Neural crest cell (in vitro differentiated cells): Measurements from ENCODE around the gene SHFL. TPM values are rescaled to one million over a fixed set of nuclear protein-coding genes. Genes with fewer than 3 reads are reported as not detected.

Experiments
- DNase-seq: peaks from one replicate; pipeline ENCODE4 v3.0.0; 2021; ENCODE audit warnings: low read depth, mixed read lengths, low spot score
- H3K27ac Mint-ChIP-seq: one replicate; pipeline ENCODE4 v1.8.0; 2021; ENCODE audit warnings: mild to moderate bottlenecking, mixed read lengths; ENCODE audit not compliant: unreplicated experiment
- H3K27me3 Mint-ChIP-seq: 2 replicates; pipeline ENCODE4 v1.8.0; 2021; ENCODE audit warnings: low read depth, mild to moderate bottlenecking, mixed read lengths
- H3K36me3 Mint-ChIP-seq: 2 replicates; pipeline ENCODE4 v1.8.0; 2021; ENCODE audit warnings: low read depth, mild to moderate bottlenecking, mixed read lengths
- H3K4me1 Mint-ChIP-seq: 2 replicates; pipeline ENCODE4 v1.8.0; 2021; ENCODE audit warnings: mixed read lengths
- H3K4me3 Mint-ChIP-seq: one replicate; pipeline ENCODE4 v1.8.0; 2021; ENCODE audit warnings: mild to moderate bottlenecking, mixed read lengths
- H3K9me3 Mint-ChIP-seq: 2 replicates; pipeline ENCODE4 v1.8.0; 2021; ENCODE audit warnings: mixed read lengths
- total RNA-seq: library from RNA; stranded (reverse); gene quantifications from 2 replicates; pipeline ENCODE4 v1.2.1, GENCODE V29; 2021
- TF ChIP-seq, protein P1 (sequence below): fragments of 200-600 bp; sonication (generic); conservative IDR thresholded peaks from 2 replicates; pipeline ENCODE4 v1.5.0; 2021; ENCODE audit warnings: antibody characterized with exemption, mild to moderate bottlenecking

Gene SHFL
- total RNA-seq, 1 donor from 2014 or later, result 0.89 TPM

DNA sequence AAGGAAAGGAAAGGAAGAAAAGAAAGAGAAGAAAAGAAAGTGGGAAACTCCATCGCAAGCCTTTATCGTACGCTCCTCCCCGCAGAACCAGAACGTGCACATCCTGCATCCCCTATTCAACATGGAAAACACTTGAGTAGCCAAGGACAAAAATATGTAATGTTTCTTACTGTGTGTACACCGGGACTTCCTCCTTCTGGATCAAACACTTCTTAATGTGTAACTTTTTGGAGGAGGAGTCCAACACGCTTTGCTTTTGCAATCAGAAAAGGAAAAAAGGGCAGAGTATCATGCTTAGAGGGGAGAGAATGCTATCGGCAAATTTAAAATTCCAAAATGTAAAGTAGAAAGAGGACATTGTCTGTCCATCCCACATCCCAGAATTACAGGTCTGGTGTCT is 7.8 kb upstream of the SHFL start:
- Mint-ChIP-seq H3K36me3 (no peaks in the 10 kb centered on the region), H3K4me3 (no peak overlapping the region), H3K4me1 (no peaks in the 10 kb centered on the region), H3K27ac (no peak overlapping the region), H3K27me3 (peaks cover 64% of the 10 kb centered on the region), H3K9me3 (no peaks in the 10 kb centered on the region)
- DNase-seq, result no peak
- TF ChIP-seq, protein P1, sequence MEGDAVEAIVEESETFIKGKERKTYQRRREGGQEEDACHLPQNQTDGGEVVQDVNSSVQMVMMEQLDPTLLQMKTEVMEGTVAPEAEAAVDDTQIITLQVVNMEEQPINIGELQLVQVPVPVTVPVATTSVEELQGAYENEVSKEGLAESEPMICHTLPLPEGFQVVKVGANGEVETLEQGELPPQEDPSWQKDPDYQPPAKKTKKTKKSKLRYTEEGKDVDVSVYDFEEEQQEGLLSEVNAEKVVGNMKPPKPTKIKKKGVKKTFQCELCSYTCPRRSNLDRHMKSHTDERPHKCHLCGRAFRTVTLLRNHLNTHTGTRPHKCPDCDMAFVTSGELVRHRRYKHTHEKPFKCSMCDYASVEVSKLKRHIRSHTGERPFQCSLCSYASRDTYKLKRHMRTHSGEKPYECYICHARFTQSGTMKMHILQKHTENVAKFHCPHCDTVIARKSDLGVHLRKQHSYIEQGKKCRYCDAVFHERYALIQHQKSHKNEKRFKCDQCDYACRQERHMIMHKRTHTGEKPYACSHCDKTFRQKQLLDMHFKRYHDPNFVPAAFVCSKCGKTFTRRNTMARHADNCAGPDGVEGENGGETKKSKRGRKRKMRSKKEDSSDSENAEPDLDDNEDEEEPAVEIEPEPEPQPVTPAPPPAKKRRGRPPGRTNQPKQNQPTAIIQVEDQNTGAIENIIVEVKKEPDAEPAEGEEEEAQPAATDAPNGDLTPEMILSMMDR, result no peak

DNA sequence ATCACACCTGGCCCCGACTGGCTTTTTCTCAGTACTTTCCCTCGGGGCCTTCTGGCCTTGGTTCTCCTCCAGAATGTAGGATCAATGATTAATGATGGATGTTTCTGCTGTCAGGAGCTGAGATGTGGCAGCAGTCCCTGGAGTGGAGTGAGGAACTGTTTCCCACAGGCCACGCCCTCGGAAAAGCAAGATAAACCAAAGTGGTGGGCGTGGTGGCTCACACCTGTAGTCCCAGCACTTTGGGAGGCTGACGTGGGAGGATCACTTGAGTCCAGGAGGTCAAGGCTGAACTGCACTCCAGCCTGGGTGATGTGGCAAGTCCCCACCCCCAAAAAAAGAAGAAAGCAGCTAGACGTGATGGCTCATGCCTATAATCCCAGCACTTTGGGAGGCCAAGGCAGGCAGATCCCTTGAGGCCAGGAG is 7.1 kb upstream of the SHFL start:
- Mint-ChIP-seq H3K4me3 (no peak overlapping the region), H3K36me3 (no peaks in the 10 kb centered on the region), H3K9me3 (no peaks in the 10 kb centered on the region), H3K4me1 (no peaks in the 10 kb centered on the region), H3K27me3 (peaks cover 70% of the 10 kb centered on the region), H3K27ac (no peak overlapping the region)
- DNase-seq, result no peak
- TF ChIP-seq, protein P1, result no peak

DNA sequence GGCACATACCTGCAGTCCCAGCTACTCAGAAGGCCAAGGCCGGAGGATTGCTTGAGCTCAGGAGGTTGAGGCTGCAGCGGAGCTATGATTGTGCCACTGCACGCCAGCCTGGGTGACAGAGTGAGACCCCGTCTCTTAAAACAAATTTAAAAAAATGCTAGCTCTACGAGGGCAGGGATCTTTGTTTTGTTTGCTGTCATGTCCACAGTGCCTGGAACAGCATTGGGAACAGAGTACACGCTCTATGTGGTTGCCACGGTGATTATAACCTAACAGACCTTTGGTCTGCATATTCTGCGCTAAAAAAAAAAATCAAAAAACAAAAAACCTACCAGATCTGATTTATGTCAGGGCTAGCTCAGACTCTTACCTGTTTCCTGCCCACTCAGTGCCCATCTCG is 2.2 kb upstream of the SHFL start:
- no peak for DNase-seq
- H3K9me3 Mint-ChIP-seq, result no peaks in the 10 kb centered on the region
- H3K4me3 Mint-ChIP-seq, result peak overlapping the region; percentile 3
- no peak overlapping the region for H3K27ac Mint-ChIP-seq
- no peaks in the 10 kb centered on the region for H3K36me3 Mint-ChIP-seq
- TF ChIP-seq, protein P1, result no peak
- H3K27me3 Mint-ChIP-seq, result peaks cover 68% of the 10 kb centered on the region
- no peaks in the 10 kb centered on the region for H3K4me1 Mint-ChIP-seq

DNA sequence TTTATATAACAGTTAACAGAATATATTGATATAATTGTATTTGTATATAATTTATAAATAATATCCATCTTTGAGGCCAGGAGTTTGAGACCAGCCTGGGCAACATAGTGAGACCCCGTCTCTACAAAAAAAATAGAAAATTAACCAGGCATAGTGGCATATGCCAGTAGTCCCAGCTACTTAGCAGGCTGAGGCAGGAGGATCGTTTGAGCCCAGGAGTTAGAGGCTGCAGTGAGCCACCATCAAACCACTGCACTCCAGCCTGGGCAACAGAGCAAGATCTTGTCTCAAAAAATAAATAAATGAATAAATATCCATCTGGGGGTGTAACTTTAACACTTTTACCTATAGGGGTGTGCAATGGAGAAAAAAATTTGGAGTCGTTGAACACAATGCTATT is 1.3 kb upstream of the SHFL start:
- Mint-ChIP-seq H3K9me3 (no peaks in the 10 kb centered on the region), H3K27me3 (peaks cover 67% of the 10 kb centered on the region), H3K4me3 (peak overlapping the region; percentile 84), H3K27ac (no peak overlapping the region), H3K4me1 (no peaks in the 10 kb centered on the region), H3K36me3 (no peaks in the 10 kb centered on the region)
- DNase-seq, result no peak
- TF ChIP-seq, protein P1, result no peak

DNA sequence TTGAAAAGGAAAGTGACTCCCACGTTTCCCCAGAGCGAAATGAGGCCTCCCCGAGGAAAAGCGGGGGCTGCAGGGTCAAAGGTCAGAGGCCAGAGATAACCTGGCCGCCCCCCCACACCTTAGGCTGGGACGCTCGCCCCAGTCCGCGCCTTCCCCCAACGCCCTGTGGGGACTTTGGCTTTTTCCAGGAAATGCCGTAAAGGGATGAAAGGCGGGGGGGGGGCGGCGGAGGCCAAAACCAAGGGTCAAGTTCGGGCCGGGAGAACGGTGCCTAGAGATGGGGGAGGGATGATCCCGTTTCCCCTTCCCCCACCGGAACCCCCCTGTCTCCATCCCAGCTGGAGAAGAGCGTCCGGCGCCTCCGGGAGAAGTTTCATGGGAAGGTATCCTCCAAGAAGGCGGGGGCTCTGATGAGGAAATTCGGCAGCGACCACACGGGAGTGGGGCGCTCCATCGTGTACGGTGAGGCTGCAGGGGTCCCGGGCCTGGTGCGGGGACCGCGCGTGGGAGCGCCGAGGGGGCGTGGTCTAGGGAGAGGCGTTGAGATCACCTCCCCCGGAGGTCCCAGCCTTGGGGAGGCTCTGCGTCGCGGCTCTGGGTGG is 575 bp downstream of the SHFL start:
- peaks cover 56% of the 10 kb centered on the region for H3K27me3 Mint-ChIP-seq
- DNase-seq, result no peak
- no peaks in the 10 kb centered on the region for H3K9me3 Mint-ChIP-seq
- no peaks in the 10 kb centered on the region for H3K4me1 Mint-ChIP-seq
- H3K4me3 Mint-ChIP-seq, result no peak overlapping the region
- TF ChIP-seq, protein P1, result no peak
- H3K36me3 Mint-ChIP-seq, result no peaks in the 10 kb centered on the region
- H3K27ac Mint-ChIP-seq, result no peak overlapping the region
